HG02885 (cell line): Measurements from ENCODE around the gene FANK1.
A peak's percentile ranks its signal among the peaks of the same experiment; 100 is the strongest.
"Not testable (repeated sequence)": the region's sequence is repeated elsewhere in the genome, so short reads cannot be mapped to it uniquely, and the experiment has no call there.

Experiments
- ATAC-seq: cut with Tn5 transposase; IDR thresholded peaks from one replicate; pipeline ENCODE4 v1.9.1; 2021; ENCODE audit warnings: mild to moderate bottlenecking; ENCODE audit not compliant: unreplicated experiment, poor library complexity

The FANK1 gene

GRCh38 chr10:125926247-125926646 is 29.9 kb downstream of the FANK1 start:
- no peak for ATAC-seq

- not testable (repeated sequence) for ATAC-seq
These were observed 30.9 kb downstream of the FANK1 start for GRCh38 chr10:125927265-125927664.

GRCh38 chr10:125928928-125929585 is 32.7 kb downstream of the FANK1 start:
- ATAC-seq, result no peak

- ATAC-seq, result no peak
These were observed 33.3 kb downstream of the FANK1 start for GRCh38 chr10:125929618-125930017.

GRCh38 chr10:125933693-125934092 is 37.3 kb downstream of the FANK1 start:
- no peak for ATAC-seq

- no peak for ATAC-seq
These were observed 40.0 kb downstream of the FANK1 start for GRCh38 chr10:125936331-125936730.

- no peak for ATAC-seq
These were observed 44.2 kb downstream of the FANK1 start for GRCh38 chr10:125940515-125940914.

- no peak for ATAC-seq
These were observed 54.9 kb downstream of the FANK1 start for GRCh38 chr10:125951290-125951689.

- no peak for ATAC-seq
These were observed 57.5 kb downstream of the FANK1 start for GRCh38 chr10:125953778-125954385.

- no peak for ATAC-seq
These were observed 59.4 kb downstream of the FANK1 start for GRCh38 chr10:125955766-125956165.

- no peak for ATAC-seq
These were observed 65.4 kb downstream of the FANK1 start for GRCh38 chr10:125961743-125962142.

GRCh38 chr10:125962200-125962599 is 65.8 kb downstream of the FANK1 start:
- no peak for ATAC-seq

GRCh38 chr10:125964558-125964957 is 68.2 kb downstream of the FANK1 start:
- no peak for ATAC-seq

GRCh38 chr10:125967533-125967932 is 71.2 kb downstream of the FANK1 start:
- ATAC-seq, result no peak

- not testable (repeated sequence) for ATAC-seq
These were observed 73.8 kb downstream of the FANK1 start for GRCh38 chr10:125970077-125970630.

GRCh38 chr10:125976960-125977605 is 80.7 kb downstream of the FANK1 start:
- ATAC-seq, result no peak

GRCh38 chr10:125979976-125980375 is 83.6 kb downstream of the FANK1 start:
- ATAC-seq, result no peak

- no peak for ATAC-seq
These were observed 84.2 kb downstream of the FANK1 start for GRCh38 chr10:125980521-125981035.

GRCh38 chr10:125982260-125982948 is 86.0 kb downstream of the FANK1 start:
- ATAC-seq, result peak; percentile 73

- ATAC-seq, result no peak
These were observed 86.8 kb downstream of the FANK1 start for GRCh38 chr10:125983161-125983560.

- ATAC-seq, result no peak
These were observed 87.3 kb downstream of the FANK1 start for GRCh38 chr10:125983656-125984055.
